ENCODE measurements around the gene GID8. TPM values are rescaled to one million over a fixed set of nuclear protein-coding genes. Genes with fewer than 3 reads are reported as not detected.

The GID8 gene
- total and polyA plus RNA-seq, 2 of the 13 experiments (the other 11 are each of a cell fraction or from before 2014, with no cell fraction given): 39.6 to 59.8 TPM

GRCh38 chr20:62969179-62969760 is 31.3 kb downstream of the GID8 start (continued):
- TF ChIP-seq HMGXB3 (CRISPR knock-in tag; IDR thresholded peaks at IDR 0.05; ENCODE audit: borderline replicate concordance): no peak; the same call in 1 of the 2 replicates
- no peak for TF ChIP-seq LCORL (IDR thresholded peaks at IDR 0.05)
- no peak for TF ChIP-seq LCORL (CRISPR knock-in tag; IDR thresholded peaks at IDR 0.05)
- TF ChIP-seq SKIL (CRISPR knock-in tag; IDR thresholded peaks at IDR 0.05; ENCODE audit: borderline replicate concordance): no peak
- no peak for TF ChIP-seq JUND (CRISPR knock-in tag; IDR thresholded peaks at IDR 0.05)
- no peak for TF ChIP-seq CAMTA2 (CRISPR knock-in tag; IDR thresholded peaks at IDR 0.05; ENCODE audit: borderline replicate concordance)
- no peak for TF ChIP-seq NFIC (IDR thresholded peaks at IDR 0.05; ENCODE audit: low read length)
- TF ChIP-seq PBX2 (CRISPR knock-in tag; IDR thresholded peaks at IDR 0.05): no peak
- TF ChIP-seq MEF2D (CRISPR knock-in tag; IDR thresholded peaks at IDR 0.05): no peak
- TF ChIP-seq RNF219 (CRISPR knock-in tag; IDR thresholded peaks at IDR 0.05): no peak
- TF ChIP-seq MBNL3 (CRISPR knock-in tag; conservative IDR thresholded peaks at IDR 0.05): no peak
- no peak for TF ChIP-seq MNT (IDR thresholded peaks at IDR 0.05)
- no peak for TF ChIP-seq ATF7-NPFF (CRISPR knock-in tag; IDR thresholded peaks at IDR 0.05; ENCODE audit: low read depth)
- no peak for TF ChIP-seq FOXK2 (IDR thresholded peaks at IDR 0.05)
- 0 out of 2 replicates have a peak, but pooled peaks have one; percentile 18 for TF ChIP-seq ZNF101 (CRISPR knock-in tag; IDR thresholded peaks at IDR 0.05; ENCODE audit: borderline replicate concordance, low read depth)
- no peak for TF ChIP-seq ZBTB7B (CRISPR knock-in tag; IDR thresholded peaks at IDR 0.05)
- TF ChIP-seq HDAC1 (CRISPR knock-in tag; IDR thresholded peaks at IDR 0.05): 0 out of 2 replicates have a peak, but pooled peaks have one; percentile 5
- no peak for TF ChIP-seq ZMYM2 (CRISPR knock-in tag; IDR thresholded peaks at IDR 0.05)
- TF ChIP-seq ZNF333 (CRISPR knock-in tag; IDR thresholded peaks at IDR 0.05; ENCODE audit: borderline replicate concordance): no peak
